Central memory CD4-positive, alpha-beta T cell (primary cell): ENCODE data around the gene PLPPR4.
"Not testable (repeated sequence)": the region's sequence is repeated elsewhere in the genome, so short reads cannot be mapped to it uniquely, and the experiment has no call there.

ENCODE experiments used
- DNase-seq: peaks from one replicate; pipeline ENCODE4 v3.0.0; 2022

The PLPPR4 gene

DNA sequence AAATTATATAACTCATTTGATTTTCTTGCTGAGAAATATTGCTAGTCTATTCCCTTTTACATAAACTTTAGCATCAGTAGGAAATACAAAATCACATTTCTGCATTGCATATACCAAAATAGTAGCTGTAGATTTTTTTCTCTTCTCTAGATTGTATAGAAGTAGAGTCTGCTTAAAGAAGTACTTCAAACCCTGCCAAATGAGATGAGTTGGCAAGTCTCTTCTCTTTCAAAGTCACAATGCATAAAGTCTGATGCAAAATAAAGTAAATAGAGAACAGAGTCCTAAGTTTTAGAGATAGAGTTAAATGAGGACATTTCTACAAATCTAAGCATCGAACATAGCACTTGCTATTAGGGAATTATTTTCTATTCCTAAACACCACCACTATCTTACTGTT is 6.4 kb downstream of the PLPPR4 start:
- DNase-seq = no peak

DNA sequence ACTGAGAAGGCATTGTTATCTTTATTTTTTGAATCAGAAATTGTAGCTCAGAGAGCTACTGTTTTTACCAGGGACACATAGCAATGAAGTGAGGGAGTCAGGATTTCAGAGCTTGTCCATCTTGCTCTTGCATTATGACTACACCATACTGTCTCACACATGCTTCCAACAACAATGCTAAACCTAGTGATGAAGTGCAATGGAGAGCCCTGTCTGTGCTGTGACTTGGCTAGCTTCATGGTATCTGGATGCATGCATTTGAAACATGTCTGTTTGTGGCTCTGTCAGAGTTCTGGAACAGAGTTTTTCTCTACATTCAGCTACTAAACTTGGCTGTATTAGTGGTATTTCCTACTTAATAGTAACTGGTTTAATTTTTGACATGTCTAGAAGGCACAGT is 7.0 kb downstream of the PLPPR4 start:
- no peak for DNase-seq

- no peak for DNase-seq
Measured at GRCh38 chr1:99277066-99277465, 12.8 kb downstream of the PLPPR4 start.

DNA sequence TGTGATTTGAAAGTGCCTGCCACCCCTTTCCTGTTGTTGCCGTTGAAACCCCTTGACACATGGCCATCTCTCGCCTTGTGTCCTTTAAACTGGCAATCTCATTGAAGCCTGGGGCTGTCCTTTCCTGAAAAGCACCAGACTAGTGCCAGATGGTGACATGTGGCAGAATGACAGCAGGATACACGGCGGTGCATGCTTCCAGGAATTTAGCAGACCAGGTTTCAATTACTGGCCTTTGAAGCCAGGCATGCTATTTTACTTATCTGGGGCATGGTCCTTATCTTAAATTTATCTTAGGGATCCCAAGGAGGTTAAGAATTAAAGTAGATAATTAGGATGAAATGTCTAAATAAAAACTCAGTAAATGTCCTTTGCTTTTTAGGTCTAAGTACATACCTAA is 15.2 kb downstream of the PLPPR4 start:
- no peak for DNase-seq

DNA sequence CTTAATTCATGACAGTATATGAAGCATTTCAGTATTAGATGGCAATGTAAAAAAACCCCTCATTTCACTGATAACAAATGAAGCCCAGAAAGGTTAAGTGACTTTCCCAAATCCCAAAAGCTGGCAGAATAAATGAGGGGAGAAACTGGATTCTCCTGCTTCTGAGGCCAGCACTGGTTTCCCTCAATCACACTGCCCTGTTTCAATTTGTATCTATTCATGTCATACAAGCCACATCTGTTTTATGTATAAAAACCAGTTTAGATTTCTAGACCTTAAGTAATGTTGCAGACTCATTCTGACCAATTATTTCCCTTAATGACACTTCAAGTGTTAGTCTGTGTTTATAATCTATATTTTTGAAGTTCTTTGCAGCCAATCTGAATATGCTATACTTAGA is 16.8 kb downstream of the PLPPR4 start:
- DNase-seq = no peak

DNA sequence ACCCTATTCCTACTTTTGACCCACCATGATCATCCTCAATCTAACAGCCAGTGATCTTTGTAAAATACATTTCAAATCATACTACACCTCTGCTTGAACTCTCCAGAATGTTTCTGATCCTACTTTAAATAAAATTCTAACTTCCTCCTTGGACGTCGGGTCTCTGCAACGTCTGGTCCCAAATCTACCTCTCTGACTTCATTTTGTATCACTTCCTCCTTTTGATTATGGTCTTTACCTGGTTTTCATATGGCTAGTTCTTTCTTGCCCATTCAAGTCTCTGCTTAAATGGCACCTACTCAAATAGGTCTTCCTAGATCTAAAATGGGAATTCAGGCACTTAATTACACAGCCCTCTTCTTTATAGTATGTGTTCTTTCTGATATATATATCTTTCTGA is 18.2 kb downstream of the PLPPR4 start:
- DNase-seq = no peak

- not testable (repeated sequence) for DNase-seq
Measured at GRCh38 chr1:99283521-99283920, 19.2 kb downstream of the PLPPR4 start.

GRCh38 chr1:99292886-99293285 is 28.6 kb downstream of the PLPPR4 start:
- no peak for DNase-seq

- DNase-seq = no peak
Measured at GRCh38 chr1:99297923-99298322, 33.6 kb downstream of the PLPPR4 start.

- DNase-seq = no peak
Measured at GRCh38 chr1:99304725-99305282, 40.5 kb downstream of the PLPPR4 start.

GRCh38 chr1:99305626-99306025 is 41.3 kb downstream of the PLPPR4 start:
- DNase-seq = no peak

DNA sequence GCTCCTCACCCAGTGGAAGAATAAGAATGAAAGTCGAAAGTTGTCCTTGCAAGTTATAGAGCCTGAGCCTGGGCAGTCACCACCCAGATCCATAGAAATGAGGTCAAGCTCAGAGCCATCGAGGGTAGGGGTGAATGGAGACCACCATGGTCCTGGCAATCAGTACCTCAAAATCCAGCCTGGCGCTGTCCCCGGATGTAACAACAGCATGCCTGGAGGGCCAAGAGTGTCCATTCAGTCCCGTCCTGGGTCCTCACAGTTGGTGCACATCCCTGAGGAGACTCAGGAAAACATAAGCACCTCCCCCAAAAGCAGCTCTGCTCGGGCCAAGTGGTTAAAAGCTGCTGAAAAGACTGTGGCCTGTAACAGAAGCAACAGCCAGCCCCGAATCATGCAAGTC is 41.8 kb downstream of the PLPPR4 start:
- no peak for DNase-seq

DNA sequence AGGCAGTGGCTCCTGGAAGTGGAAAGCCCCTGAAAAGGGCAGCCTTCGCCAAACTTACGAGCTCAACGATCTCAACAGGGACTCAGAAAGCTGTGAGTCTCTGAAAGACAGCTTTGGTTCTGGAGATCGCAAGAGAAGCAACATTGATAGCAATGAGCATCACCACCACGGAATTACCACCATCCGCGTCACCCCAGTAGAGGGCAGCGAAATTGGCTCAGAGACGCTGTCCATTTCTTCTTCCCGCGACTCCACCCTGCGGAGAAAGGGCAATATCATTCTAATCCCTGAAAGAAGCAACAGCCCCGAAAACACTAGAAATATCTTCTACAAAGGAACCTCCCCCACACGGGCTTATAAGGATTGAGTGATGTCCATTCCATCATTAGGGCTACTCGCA is 42.4 kb downstream of the PLPPR4 start:
- DNase-seq = no peak

DNA sequence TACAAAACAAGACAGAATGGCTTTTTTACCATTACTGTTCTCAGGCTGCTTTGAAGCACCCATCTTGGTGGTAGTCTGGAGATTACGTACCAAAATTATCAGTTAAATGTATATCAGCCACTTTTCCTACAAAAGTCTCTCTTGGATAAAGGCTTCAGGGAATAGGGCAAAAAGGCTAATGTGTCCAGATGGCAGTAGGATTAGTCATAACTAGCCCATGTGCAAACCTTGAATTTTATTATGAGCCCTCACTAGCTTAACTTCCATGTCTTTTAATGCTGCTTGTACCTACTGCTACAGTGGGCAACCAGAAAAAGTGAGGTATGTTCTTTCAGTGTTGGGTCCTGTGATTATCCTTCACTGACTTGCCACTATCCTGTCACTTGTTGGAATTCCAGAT is 51.0 kb downstream of the PLPPR4 start:
- no peak for DNase-seq

DNA sequence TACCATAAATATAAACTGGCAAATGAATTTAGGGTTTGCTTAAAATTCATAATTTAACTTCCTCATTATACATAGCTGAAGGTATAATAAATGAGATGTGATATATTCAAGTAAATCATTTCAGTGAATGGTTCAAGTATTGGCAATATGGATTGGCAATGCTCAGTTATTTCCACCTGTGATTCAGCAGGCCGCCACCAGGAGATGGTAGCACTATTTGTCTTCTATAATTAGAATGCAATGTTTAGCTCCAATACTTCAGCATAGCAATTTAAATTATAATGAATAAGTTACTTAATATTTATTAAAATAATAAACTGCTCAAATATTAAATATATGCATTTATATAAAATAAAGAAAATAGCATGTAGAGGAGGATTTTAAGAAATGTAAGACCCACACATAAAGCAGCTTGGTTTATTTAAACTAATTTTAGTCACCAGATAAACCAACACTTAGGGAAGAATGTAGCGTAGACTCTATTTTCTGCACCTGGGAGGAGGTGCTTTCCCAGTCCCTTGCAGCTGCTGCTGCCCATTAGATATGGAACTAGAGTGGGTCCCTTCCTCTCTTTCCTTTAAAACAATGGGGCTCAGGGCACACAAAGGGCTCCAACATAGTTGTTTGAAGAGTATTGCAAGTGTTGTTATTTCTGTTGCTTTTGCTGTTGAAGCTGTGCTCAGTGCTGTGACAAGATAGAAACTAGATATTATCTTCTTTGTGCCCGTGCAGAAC is 62.1 kb downstream of the PLPPR4 start:
- DNase-seq = no peak

DNA sequence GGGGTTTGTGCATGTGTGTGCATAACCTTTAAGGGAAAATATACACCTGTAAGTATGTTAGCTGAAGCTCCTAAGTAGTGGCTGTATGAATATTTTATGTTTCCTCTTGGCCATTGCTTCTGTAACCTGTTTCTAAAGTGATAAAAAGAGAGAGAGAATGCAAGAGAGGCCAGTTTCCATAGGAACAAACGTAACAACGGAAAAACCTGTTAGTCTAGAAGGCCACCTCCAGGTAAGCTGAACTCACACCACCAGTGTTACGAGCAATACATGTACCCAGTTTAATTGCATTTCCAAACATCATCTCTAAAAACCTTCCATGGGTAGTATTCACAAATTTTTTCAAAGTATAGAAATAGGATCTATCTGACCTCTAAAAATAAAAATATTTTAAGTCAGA is 63.1 kb downstream of the PLPPR4 start:
- DNase-seq = no peak

DNA sequence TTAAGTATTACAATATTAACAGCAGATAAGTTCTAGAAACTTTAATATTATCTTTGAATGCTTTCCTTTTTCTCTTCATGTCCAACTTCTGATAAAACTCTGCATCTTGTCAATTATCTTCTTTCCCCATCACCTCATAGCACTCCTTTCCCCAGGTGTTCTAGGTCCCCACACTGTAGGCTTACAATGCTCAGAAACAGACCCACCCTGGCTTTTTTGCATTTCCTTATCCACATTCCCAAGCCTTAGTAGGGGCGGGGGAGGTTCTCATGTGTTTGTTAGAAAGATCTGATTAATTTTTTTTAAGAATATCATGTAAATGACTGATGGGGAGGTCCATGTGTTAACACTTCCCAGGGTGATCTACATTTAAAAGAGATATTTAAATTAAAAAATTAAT is 63.9 kb downstream of the PLPPR4 start:
- DNase-seq = no peak

- DNase-seq = no peak
Measured at GRCh38 chr1:99331083-99331482, 66.8 kb downstream of the PLPPR4 start.

DNA sequence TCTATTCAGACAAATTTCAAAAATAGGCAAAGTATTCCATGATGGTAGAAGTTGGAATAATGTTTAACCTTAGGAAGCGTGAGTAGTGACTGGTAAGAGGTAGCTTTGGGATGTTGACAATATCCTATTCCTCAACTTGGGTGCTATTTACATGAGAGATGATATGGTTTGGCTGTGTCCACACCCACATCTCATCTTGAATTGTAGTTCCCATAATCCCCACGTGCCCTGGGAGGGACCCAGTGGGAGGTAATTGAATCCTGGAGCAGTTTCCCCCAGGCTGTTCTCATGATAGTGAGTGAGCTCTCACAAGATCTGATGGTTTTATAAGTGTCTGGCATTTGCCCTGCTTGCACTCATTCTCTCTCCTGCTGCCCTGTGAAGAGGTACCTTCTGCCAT is 67.3 kb downstream of the PLPPR4 start:
- DNase-seq = no peak

DNA sequence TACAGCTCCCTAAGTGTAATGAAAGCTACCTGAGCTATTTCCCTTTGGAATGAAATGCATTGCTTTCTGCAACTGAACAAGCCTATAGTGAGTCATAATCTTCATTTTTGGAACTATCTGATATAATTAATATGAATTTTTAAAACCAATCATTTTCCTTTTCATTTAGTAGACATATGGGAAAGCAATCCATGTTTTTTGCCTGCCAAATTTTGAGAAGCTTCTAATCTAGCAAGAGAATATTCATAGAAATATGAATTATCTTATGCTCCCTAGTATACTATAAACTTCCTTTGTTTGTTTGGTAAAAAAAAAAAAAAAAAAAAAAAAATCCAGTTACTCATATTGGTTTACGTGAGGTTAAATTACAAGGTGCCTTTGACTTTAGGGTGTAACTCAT is 68.3 kb downstream of the PLPPR4 start:
- no peak for DNase-seq

- no peak for DNase-seq
Measured at GRCh38 chr1:99334991-99335390, 70.7 kb downstream of the PLPPR4 start.

DNA sequence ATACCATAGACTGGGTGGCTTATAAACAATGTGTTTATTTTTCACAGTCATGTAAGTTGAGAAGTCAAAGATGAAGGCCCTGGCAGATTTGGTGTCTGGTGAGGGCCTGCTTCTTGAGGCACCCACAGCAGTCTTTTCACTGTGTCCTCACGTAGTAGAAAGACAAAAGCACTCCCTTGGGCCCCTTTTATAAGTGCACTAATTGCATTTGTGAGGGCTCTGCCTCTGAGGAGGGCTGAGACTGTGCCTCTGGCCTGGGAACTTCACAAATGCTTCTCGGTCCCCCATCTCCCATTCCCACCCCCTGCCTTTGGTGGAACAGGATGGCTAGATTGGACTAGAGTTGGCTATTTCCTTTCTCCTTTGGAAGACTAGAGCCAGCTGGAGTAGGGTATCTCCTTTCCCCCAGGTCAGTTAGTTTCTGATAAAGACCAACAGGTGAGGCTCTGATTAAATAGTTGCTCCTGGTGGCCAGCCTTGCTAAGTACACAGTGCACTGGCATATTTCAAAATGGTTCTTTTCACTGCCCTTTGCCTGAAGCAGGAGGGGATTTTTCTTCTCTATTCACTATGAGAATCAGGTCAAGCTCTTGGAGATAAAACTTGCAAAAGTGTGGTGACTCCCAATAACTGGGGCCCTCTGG is 82.9 kb downstream of the PLPPR4 start:
- no peak for DNase-seq

- DNase-seq = no peak
Measured at GRCh38 chr1:99348397-99349132, 84.3 kb downstream of the PLPPR4 start.

- DNase-seq = no peak
Measured at GRCh38 chr1:99352821-99353220, 88.5 kb downstream of the PLPPR4 start.
